Parathyroid adenoma (tissue), 2 donors: Measurements from ENCODE around the gene TSPAN32.
"Not testable (repeated sequence)": the region's sequence is repeated elsewhere in the genome, so short reads cannot be mapped to it uniquely, and the experiment has no call there.

Experiments
- H2AFZ ChIP-seq: fragments of 300-600 bp; sonication (generic); one replicate; pipeline ENCODE4 v1.7.0; 2017; ENCODE audit warnings: antibody characterized with exemption, mild to moderate bottlenecking
- H3K27ac ChIP-seq: fragments of 300-600 bp; sonication (generic); one replicate; pipeline ENCODE4 v1.7.0; 2017
- H3K27me3 ChIP-seq: fragments of 300-600 bp; sonication (generic); one replicate; pipeline ENCODE4 v1.7.0; 2017; ENCODE audit warnings: low read length; ENCODE audit not compliant: control insufficient read depth, insufficient read depth
- H3K36me3 ChIP-seq: fragments of 300-600 bp; sonication (generic); one replicate; pipeline ENCODE4 v1.7.0; 2017; ENCODE audit warnings: low read length; ENCODE audit not compliant: control insufficient read depth, insufficient read depth
- H3K4me1 ChIP-seq: fragments of 300-600 bp; sonication (generic); one replicate; pipeline ENCODE4 v1.7.0; 2017; ENCODE audit warnings: control low read depth
- H3K4me2 ChIP-seq: fragments of 300-600 bp; sonication (generic); one replicate; pipeline ENCODE4 v1.7.0; 2017; ENCODE audit warnings: low read length
- H3K4me3 ChIP-seq: fragments of 300-600 bp; sonication (generic); one replicate; pipeline ENCODE4 v1.7.0; 2017; ENCODE audit warnings: low read depth, low read length
- H3K79me2 ChIP-seq: fragments of 300-600 bp; sonication (generic); one replicate; pipeline ENCODE4 v1.7.0; 2017; ENCODE audit warnings: control low read depth
- H3K9ac ChIP-seq: fragments of 300-600 bp; sonication (generic); one replicate; pipeline ENCODE4 v1.7.0; 2017; ENCODE audit warnings: mild to moderate bottlenecking
- H3K9me3 ChIP-seq: fragments of 300-600 bp; sonication (generic); one replicate; pipeline ENCODE4 v1.7.0; 2017; ENCODE audit warnings: low read length; ENCODE audit not compliant: control insufficient read depth
- TF ChIP-seq, protein P1 (sequence below): fragments of 300-600 bp; sonication (generic); IDR thresholded peaks from one replicate; pipeline ENCODE4 v1.7.0; 2017; ENCODE audit warnings: antibody characterized with exemption, mild to moderate bottlenecking
- donor health status: primary hyperparathyroidism.

Gene TSPAN32

DNA sequence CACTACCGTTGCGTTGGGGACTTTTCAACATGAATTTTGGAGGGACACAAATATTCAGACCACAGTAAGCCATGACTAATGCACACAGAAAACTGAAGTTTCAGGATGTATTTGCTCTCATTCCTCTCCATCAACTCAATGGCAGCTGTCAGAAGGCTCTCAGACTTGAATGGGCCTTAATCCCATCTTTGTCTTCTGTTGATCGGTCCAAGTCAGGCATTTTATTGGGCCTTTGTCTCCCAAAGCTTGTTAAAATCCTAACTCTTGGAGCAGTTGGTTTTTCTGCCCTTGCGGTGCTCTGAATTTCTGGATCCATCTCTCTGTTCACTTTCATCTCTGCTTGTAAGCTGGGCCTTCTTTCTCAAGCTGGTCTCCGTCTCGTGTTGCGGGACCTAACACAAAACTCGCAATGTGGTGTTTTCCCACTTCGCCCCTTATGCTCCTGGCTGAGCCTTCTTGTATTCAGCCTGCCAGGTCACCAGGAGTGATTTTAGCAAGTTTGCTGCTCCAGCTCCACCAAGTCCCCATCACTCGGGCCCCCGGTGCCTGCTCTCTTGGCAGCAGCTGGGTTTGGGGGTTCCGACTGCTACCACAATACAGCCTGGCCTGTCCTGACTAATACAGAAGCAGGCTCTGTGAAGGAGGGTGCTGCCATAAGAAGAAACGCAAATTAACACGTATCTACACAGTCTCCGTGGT lies 27.0 kb downstream of the TSPAN32 start:
- Histone ChIP-seq H3K4me2 (no peak overlapping the region), H3K27ac (no peak overlapping the region), H3K4me1 (no peaks in the 10 kb centered on the region), H3K36me3 (no peaks in the 10 kb centered on the region), H3K4me3 (no peak overlapping the region), H3K79me2 (no peaks in the 10 kb centered on the region), H3K27me3 (no peaks in the 10 kb centered on the region), H3K9ac (no peak overlapping the region), H2AFZ (no peak overlapping the region), H3K9me3 (no peaks in the 10 kb centered on the region)
- TF ChIP-seq, protein P1, sequence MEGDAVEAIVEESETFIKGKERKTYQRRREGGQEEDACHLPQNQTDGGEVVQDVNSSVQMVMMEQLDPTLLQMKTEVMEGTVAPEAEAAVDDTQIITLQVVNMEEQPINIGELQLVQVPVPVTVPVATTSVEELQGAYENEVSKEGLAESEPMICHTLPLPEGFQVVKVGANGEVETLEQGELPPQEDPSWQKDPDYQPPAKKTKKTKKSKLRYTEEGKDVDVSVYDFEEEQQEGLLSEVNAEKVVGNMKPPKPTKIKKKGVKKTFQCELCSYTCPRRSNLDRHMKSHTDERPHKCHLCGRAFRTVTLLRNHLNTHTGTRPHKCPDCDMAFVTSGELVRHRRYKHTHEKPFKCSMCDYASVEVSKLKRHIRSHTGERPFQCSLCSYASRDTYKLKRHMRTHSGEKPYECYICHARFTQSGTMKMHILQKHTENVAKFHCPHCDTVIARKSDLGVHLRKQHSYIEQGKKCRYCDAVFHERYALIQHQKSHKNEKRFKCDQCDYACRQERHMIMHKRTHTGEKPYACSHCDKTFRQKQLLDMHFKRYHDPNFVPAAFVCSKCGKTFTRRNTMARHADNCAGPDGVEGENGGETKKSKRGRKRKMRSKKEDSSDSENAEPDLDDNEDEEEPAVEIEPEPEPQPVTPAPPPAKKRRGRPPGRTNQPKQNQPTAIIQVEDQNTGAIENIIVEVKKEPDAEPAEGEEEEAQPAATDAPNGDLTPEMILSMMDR, result no peak

DNA sequence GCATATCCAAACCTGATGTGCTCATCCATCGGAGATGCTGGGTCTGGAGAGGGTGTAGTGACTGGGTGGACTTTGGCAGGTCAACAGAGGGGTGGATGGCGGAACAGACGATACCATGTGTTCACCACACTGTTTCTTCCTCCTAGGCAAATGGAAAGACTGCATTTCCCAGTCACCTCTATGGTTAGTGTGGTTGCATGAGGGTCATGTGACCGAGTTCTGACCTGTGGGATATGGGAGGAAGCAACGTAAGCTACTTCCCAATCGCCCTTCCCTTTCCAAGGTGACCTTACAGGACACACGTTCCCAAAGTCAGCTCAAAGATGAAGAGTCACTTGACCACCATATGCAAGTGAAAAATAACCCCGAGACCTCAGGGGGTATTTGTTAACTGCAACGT lies 27.7 kb downstream of the TSPAN32 start:
- Histone ChIP-seq H3K4me2 (no peak overlapping the region), H3K4me1 (no peaks in the 10 kb centered on the region), H3K27ac (no peak overlapping the region), H3K27me3 (no peaks in the 10 kb centered on the region), H3K9ac (no peak overlapping the region), H3K4me3 (no peak overlapping the region), H3K79me2 (no peaks in the 10 kb centered on the region), H3K36me3 (no peaks in the 10 kb centered on the region), H3K9me3 (no peaks in the 10 kb centered on the region), H2AFZ (no peak overlapping the region)
- TF ChIP-seq, protein P1, result no peak

DNA sequence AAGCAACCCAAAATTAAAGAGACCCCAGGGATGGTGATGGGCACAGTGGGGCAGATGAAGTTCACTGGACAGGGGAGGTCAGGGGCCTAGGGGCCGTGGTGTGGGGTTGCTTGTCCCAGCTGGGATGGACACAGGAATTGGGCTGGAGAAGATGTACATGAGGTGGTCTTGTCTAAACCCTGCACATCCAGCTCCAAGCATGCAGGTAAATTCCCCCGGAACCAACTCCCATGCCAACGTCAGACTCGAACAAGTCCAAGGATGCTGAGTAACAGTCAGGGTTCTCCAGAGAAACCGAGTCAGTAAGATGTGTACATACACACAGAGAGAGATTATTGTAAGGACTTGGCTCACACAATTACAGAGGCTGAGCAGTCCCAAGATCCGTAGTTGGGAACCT lies 28.9 kb downstream of the TSPAN32 start:
- Histone ChIP-seq H3K4me1 (no peaks in the 10 kb centered on the region), H3K4me2 (no peak overlapping the region), H3K27me3 (no peaks in the 10 kb centered on the region), H3K79me2 (no peaks in the 10 kb centered on the region), H3K4me3 (no peak overlapping the region), H3K9me3 (no peaks in the 10 kb centered on the region), H2AFZ (no peak overlapping the region), H3K36me3 (no peaks in the 10 kb centered on the region), H3K27ac (no peak overlapping the region), H3K9ac (no peak overlapping the region)
- TF ChIP-seq, protein P1, result no peak

DNA sequence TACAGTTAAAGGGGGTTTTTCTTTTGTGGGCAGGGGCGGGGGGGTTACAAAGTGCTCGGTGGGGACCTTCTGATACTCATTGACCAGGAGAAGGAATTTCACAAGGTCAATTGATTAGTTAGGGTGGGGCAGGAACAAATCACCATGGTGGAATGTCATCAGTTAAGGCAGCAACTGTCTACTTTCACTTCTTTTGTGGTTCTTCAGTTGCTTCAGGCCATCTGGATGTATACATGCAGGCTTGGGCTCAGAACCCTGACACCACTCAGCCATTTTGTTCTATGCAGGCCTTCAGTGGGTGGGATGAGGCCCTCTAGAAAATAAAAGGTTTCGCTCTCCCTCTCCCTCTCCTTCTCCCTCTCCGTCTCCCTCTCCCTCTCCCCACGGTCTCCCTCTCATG lies 29.6 kb downstream of the TSPAN32 start:
- H3K9me3 ChIP-seq, result no peaks in the 10 kb centered on the region
- no peak overlapping the region for H3K4me3 ChIP-seq
- no peaks in the 10 kb centered on the region for H3K4me1 ChIP-seq
- H2AFZ ChIP-seq, result no peak overlapping the region
- no peak overlapping the region for H3K9ac ChIP-seq
- TF ChIP-seq, protein P1, result no peak
- no peak overlapping the region for H3K27ac ChIP-seq
- H3K79me2 ChIP-seq, result no peaks in the 10 kb centered on the region
- no peaks in the 10 kb centered on the region for H3K27me3 ChIP-seq
- H3K4me2 ChIP-seq, result no peak overlapping the region
- no peaks in the 10 kb centered on the region for H3K36me3 ChIP-seq

DNA sequence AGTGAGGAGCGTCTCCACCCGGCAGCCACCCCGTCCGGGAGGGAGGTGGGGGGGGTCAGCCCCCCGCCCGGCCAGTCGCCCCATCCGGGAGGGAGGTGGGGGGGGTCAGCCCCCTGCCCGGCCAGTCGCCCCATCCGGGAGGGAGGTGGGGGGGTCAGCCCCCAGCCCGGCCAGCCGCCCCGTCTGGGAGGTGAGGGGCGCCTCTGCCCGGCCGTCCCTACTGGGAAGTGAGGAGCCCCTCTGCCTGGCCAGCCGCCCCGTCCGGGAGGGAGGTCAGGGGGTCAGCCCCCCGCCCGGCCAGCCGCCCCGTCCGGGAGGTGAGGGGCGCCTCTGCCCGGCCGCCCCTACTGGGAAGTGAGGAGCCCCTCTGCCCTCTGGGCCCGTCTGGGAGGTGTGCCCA lies 30.8 kb downstream of the TSPAN32 start:
- not testable (repeated sequence) for H3K36me3 ChIP-seq, H3K4me1 ChIP-seq, H3K27me3 ChIP-seq, H2AFZ ChIP-seq, H3K9ac ChIP-seq, H3K9me3 ChIP-seq, H3K4me3 ChIP-seq, H3K27ac ChIP-seq, H3K4me2 ChIP-seq, H3K79me2 ChIP-seq

DNA sequence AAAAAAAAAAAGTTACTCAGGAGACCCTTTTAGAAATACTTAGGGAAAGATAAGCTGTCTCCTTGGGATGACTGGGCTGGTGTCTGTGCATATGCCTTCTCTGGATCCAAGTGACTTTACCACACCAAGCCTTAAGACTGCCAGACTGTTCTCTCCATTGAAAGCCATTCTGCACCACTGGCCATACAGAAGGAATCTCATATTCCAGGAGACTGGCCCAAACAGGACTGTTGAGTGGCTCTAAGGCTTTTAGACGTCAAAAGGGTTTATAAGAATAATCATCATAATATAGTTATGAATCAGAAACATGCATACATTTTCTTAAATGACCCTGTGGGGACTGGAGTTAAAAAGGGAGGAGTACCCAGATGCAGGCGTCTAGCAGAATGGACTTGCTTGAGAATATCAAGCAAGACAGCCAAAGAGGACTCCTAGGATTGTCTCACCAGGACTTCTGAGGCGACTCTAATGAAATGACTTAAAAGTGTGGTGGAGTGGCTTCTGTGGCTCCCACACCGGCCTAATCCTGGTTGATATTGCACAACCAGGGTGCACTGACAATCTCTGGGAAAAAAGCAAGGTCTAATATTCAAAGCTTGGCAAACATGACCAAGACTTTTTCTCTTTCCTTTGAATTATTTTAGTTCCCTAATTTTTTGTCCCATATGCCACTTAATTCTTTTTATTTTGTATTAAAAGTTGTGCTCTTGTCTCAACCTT lies 31.8 kb downstream of the TSPAN32 start:
- H2AFZ ChIP-seq, H3K9ac ChIP-seq, H3K4me1 ChIP-seq, H3K4me2 ChIP-seq, H3K36me3 ChIP-seq, H3K4me3 ChIP-seq, H3K79me2 ChIP-seq, H3K27me3 ChIP-seq, H3K27ac ChIP-seq, H3K9me3 ChIP-seq: not testable (repeated sequence)

DNA sequence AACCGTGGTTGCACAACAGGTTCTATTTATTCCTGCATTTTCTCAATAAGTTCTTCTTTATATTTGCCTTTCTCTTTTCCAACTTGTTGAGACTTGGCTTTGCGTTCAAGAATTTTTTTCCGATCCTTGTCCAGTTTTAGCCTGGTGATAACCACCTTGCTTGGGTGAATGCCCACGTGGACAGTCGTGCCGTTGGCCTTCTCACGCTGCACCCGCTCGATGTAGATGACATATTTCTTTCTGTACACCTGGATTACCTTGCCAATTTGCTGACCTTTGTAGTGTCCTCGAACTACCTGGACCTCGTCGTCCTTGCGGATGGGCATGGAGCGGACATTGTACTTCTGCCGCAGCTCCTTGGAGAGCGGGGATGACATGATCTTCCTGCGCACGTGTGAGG lies 33.5 kb downstream of the TSPAN32 start:
- H3K27me3 ChIP-seq, H3K79me2 ChIP-seq, H3K9me3 ChIP-seq, H3K4me2 ChIP-seq, H3K4me3 ChIP-seq, H3K36me3 ChIP-seq, H3K4me1 ChIP-seq, H3K9ac ChIP-seq, H3K27ac ChIP-seq, H2AFZ ChIP-seq: not testable (repeated sequence)

DNA sequence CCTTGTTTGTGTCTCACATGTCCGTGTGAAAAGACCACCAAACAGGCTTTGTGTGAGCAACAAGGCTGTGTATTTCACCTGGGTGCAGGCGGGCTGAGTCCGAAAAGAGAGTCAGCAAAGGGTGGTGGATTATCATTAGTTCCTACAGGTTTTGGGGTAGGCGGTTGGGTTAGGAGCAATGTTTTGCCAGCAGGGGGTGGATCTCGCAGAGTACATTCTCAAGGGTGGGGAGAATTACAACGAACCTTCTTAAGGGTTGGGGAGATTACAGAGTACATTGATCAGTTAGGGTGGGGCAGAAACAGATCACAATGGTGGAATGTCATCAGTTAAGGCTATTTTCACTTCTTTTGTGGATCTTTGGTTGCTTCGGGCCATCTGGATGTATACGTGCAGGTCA lies 36.9 kb downstream of the TSPAN32 start:
- H3K27me3 ChIP-seq, H3K36me3 ChIP-seq, H3K4me1 ChIP-seq, H2AFZ ChIP-seq, H3K79me2 ChIP-seq, H3K9me3 ChIP-seq, H3K9ac ChIP-seq, H3K4me3 ChIP-seq, H3K4me2 ChIP-seq, H3K27ac ChIP-seq: not testable (repeated sequence)
